HG03342 (cell line): ENCODE measurements around the gene TMEM107.
A peak's percentile ranks its signal among the peaks of the same experiment; 100 is the strongest.
"Not testable (repeated sequence)": the region's sequence is repeated elsewhere in the genome, so short reads cannot be mapped to it uniquely, and the experiment has no call there.

Source experiments
- ATAC-seq: cut with Tn5 transposase; IDR thresholded peaks from one replicate; pipeline ENCODE4 v1.9.1; 2021; ENCODE audit warnings: mild to moderate bottlenecking, moderate library complexity; ENCODE audit not compliant: unreplicated experiment

The TMEM107 gene

GRCh38 chr17:8189711-8190477, 13.7 kb upstream of the TMEM107 start, which contains the start of gene BORCS6:
TSS of gene BORCS6 (minus strand) at chr17:8190180. CDS start at chr17:8190140, 40 bp downstream.
- ATAC-seq = peak; percentile 53

GRCh38 chr17:8189041-8189710, 13.0 kb upstream of the TMEM107 start:
- no peak for ATAC-seq

- ATAC-seq = no peak
Observed at GRCh38 chr17:8188263-8188839, 12.2 kb upstream of the TMEM107 start.

GRCh38 chr17:8187517-8188262, 11.5 kb upstream of the TMEM107 start:
- peak; percentile 25 for ATAC-seq

GRCh38 chr17:8186787-8187516, 10.8 kb upstream of the TMEM107 start:
- peak; percentile 20 for ATAC-seq

- peak; percentile 0 for ATAC-seq
Observed at GRCh38 chr17:8186446-8186786, 10.2 kb upstream of the TMEM107 start.

GRCh38 chr17:8185582-8186445, 9.6 kb upstream of the TMEM107 start:
- ATAC-seq = no peak

- ATAC-seq = no peak
Observed at GRCh38 chr17:8176998-8177731, 985 bp upstream of the TMEM107 start.

- ATAC-seq = no peak
Observed at GRCh38 chr17:8175795-8176196, 384 bp downstream of the TMEM107 start.

- no peak for ATAC-seq
Observed at GRCh38 chr17:8173871-8174322, 2.3 kb downstream of the TMEM107 start.

- ATAC-seq = peak; percentile 62
Observed at GRCh38 chr17:8173056-8173870, 2.9 kb downstream of the TMEM107 start.

- not testable (repeated sequence) for ATAC-seq
Observed at GRCh38 chr17:8170186-8170585, 6.0 kb downstream of the TMEM107 start.

GRCh38 chr17:8167526-8167925, 8.7 kb downstream of the TMEM107 start:
- ATAC-seq = no peak

GRCh38 chr17:8166731-8167130, 9.4 kb downstream of the TMEM107 start:
- no peak for ATAC-seq

- ATAC-seq = no peak
Observed at GRCh38 chr17:8164815-8165131, 11.4 kb downstream of the TMEM107 start.

GRCh38 chr17:8163978-8164814, 12.0 kb downstream of the TMEM107 start:
- no peak for ATAC-seq
